ENCODE data around the gene BAIAP2.

The BAIAP2 gene

GRCh38 chr17:81091154-81091553, 56.2 kb downstream of the BAIAP2 start:
- no peak for DNase-seq (ENCODE audit: low read depth)

GRCh38 chr17:81091774-81092517, 57.0 kb downstream of the BAIAP2 start:
- DNase-seq (ENCODE audit: low read depth): no peak

GRCh38 chr17:81092518-81093095, 57.7 kb downstream of the BAIAP2 start:
- no peak for DNase-seq (ENCODE audit: low read depth)

GRCh38 chr17:81093619-81094508, 58.9 kb downstream of the BAIAP2 start:
- DNase-seq (ENCODE audit: low read depth): no peak

GRCh38 chr17:81094509-81095382, 59.8 kb downstream of the BAIAP2 start:
- peak; percentile 75 for DNase-seq (ENCODE audit: low read depth)

GRCh38 chr17:81095383-81095762, 60.4 kb downstream of the BAIAP2 start:
- DNase-seq (ENCODE audit: low read depth): no peak

- no peak for DNase-seq (ENCODE audit: low read depth)
Measured at GRCh38 chr17:81096741-81097133, 61.8 kb downstream of the BAIAP2 start.

GRCh38 chr17:81097134-81097942, 62.4 kb downstream of the BAIAP2 start:
- DNase-seq (ENCODE audit: low read depth): peak; percentile 42

GRCh38 chr17:81097943-81098308, 63.0 kb downstream of the BAIAP2 start:
- DNase-seq (ENCODE audit: low read depth): no peak

- DNase-seq (ENCODE audit: low read depth): no peak
Measured at GRCh38 chr17:81099888-81100287, 64.9 kb downstream of the BAIAP2 start.

GRCh38 chr17:81100668-81101067, 65.7 kb downstream of the BAIAP2 start:
- DNase-seq (ENCODE audit: low read depth): no peak

- peak; percentile 89 for DNase-seq (ENCODE audit: low read depth)
Measured at GRCh38 chr17:81101614-81102306, 66.8 kb downstream of the BAIAP2 start.

GRCh38 chr17:81102352-81102751, 67.4 kb downstream of the BAIAP2 start:
- DNase-seq (ENCODE audit: low read depth): no peak

GRCh38 chr17:81102869-81103268, 67.9 kb downstream of the BAIAP2 start:
- no peak for DNase-seq (ENCODE audit: low read depth)

- DNase-seq (ENCODE audit: low read depth): no peak
Measured at GRCh38 chr17:81103379-81103778, 68.4 kb downstream of the BAIAP2 start.

- no peak for DNase-seq (ENCODE audit: low read depth)
Measured at GRCh38 chr17:81106716-81107115, 71.8 kb downstream of the BAIAP2 start.

- DNase-seq (ENCODE audit: low read depth): no peak
Measured at GRCh38 chr17:81108220-81108619, 73.3 kb downstream of the BAIAP2 start.

GRCh38 chr17:81109957-81110356, 75.0 kb downstream of the BAIAP2 start:
- DNase-seq (ENCODE audit: low read depth): no peak

GRCh38 chr17:81110488-81111040, 75.6 kb downstream of the BAIAP2 start:
- DNase-seq (ENCODE audit: low read depth): no peak

GRCh38 chr17:81111066-81111465, 76.1 kb downstream of the BAIAP2 start:
- DNase-seq (ENCODE audit: low read depth): no peak
